ENCODE data around the gene KIF11.

The KIF11 gene

DNA sequence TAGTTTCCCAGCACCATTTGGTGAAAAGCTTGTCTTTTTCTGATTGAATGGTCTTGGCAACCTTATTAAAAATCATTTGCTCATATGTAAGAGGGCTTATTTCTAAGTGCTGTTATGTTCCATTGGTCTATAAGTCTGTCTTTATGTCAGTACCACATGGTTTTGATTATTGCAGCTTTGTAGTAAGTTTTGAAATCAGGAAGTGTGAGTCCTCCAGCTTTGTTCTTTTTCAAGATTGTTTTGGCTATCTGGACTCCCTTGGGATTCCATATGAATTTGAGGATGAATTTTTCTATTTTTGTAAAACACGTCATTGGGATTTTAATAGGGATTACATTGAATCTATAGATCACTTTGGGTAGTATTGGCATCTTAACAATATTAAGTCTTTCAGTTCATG, 5.4 kb downstream of the KIF11 start:
- no peaks in the 10 kb centered on the region for H3K9me3 ChIP-seq (ENCODE audit: severe bottlenecking)
- DNase-seq: no peak
- H3K4me3 ChIP-seq (ENCODE audit: low read depth, low read length): no peak overlapping the region
- TF ChIP-seq, protein P1, sequence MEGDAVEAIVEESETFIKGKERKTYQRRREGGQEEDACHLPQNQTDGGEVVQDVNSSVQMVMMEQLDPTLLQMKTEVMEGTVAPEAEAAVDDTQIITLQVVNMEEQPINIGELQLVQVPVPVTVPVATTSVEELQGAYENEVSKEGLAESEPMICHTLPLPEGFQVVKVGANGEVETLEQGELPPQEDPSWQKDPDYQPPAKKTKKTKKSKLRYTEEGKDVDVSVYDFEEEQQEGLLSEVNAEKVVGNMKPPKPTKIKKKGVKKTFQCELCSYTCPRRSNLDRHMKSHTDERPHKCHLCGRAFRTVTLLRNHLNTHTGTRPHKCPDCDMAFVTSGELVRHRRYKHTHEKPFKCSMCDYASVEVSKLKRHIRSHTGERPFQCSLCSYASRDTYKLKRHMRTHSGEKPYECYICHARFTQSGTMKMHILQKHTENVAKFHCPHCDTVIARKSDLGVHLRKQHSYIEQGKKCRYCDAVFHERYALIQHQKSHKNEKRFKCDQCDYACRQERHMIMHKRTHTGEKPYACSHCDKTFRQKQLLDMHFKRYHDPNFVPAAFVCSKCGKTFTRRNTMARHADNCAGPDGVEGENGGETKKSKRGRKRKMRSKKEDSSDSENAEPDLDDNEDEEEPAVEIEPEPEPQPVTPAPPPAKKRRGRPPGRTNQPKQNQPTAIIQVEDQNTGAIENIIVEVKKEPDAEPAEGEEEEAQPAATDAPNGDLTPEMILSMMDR (IDR thresholded peaks at IDR 0.05; ENCODE audit: low read depth, low read length): no peak
- H3K36me3 ChIP-seq: peaks cover 7% of the 10 kb centered on the region
- no peaks in the 10 kb centered on the region for H3K27me3 ChIP-seq (ENCODE audit: insufficient read depth, low read depth, severe bottlenecking)
- H3K27ac ChIP-seq: no peak overlapping the region

GRCh38 chr10:92604841-92605240, 11.9 kb downstream of the KIF11 start:
- TF ChIP-seq, protein P1 (IDR thresholded peaks at IDR 0.05; ENCODE audit: low read depth, low read length): no peak
- no peak for DNase-seq
- H3K27ac ChIP-seq: no peak overlapping the region
- no peaks in the 10 kb centered on the region for H3K9me3 ChIP-seq (ENCODE audit: severe bottlenecking)
- peaks cover 39% of the 10 kb centered on the region for H3K36me3 ChIP-seq
- H3K4me3 ChIP-seq (ENCODE audit: low read depth, low read length): no peak overlapping the region
- no peaks in the 10 kb centered on the region for H3K27me3 ChIP-seq (ENCODE audit: insufficient read depth, low read depth, severe bottlenecking)

DNA sequence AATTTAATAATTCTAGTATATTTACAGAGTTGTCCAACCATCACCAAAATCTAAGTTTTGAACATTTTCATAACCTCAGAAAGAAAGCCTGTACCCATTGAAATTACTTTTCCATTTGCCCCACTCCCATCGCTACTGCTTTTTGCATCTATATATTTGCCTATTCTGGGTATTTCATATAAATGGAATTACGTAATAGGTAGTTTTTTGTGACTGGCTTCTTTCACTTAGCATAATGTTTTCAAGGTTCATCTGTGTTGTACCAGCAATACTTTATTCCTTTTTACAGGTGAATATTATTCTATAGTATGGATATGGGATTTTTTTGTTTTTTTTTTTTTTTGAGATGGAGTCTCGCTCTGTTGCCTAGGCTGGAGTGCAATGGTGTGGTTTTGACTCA, 22.6 kb downstream of the KIF11 start:
- Histone ChIP-seq H3K4me3 (ENCODE audit: low read depth, low read length) (no peak overlapping the region), H3K27ac (no peak overlapping the region), H3K36me3 (peaks cover 86% of the 10 kb centered on the region), H3K27me3 (ENCODE audit: insufficient read depth, low read depth, severe bottlenecking) (no peaks in the 10 kb centered on the region), H3K9me3 (ENCODE audit: severe bottlenecking) (no peaks in the 10 kb centered on the region)
- TF ChIP-seq, protein P1 (IDR thresholded peaks at IDR 0.05; ENCODE audit: low read depth, low read length): no peak
- DNase-seq: no peak

GRCh38 chr10:92619368-92619767, 26.4 kb downstream of the KIF11 start:
- DNase-seq: no peak
- Histone ChIP-seq H3K9me3 (ENCODE audit: severe bottlenecking) (no peaks in the 10 kb centered on the region), H3K4me3 (ENCODE audit: low read depth, low read length) (no peak overlapping the region), H3K27ac (no peak overlapping the region), H3K36me3 (peaks cover 90% of the 10 kb centered on the region), H3K27me3 (ENCODE audit: insufficient read depth, low read depth, severe bottlenecking) (no peaks in the 10 kb centered on the region)
- TF ChIP-seq, protein P1 (IDR thresholded peaks at IDR 0.05; ENCODE audit: low read depth, low read length): no peak

GRCh38 chr10:92627845-92628480, 35.0 kb downstream of the KIF11 start:
- Histone ChIP-seq H3K9me3 (ENCODE audit: severe bottlenecking) (no peaks in the 10 kb centered on the region), H3K36me3 (peaks cover 75% of the 10 kb centered on the region), H3K27me3 (ENCODE audit: insufficient read depth, low read depth, severe bottlenecking) (no peaks in the 10 kb centered on the region), H3K4me3 (ENCODE audit: low read depth, low read length) (no peak overlapping the region), H3K27ac (no peak overlapping the region)
- TF ChIP-seq, protein P1 (IDR thresholded peaks at IDR 0.05; ENCODE audit: low read depth, low read length): no peak
- DNase-seq: no peak

GRCh38 chr10:92629945-92630344, 37.0 kb downstream of the KIF11 start:
- no peak overlapping the region for H3K27ac ChIP-seq
- TF ChIP-seq, protein P1 (IDR thresholded peaks at IDR 0.05; ENCODE audit: low read depth, low read length): no peak
- no peak overlapping the region for H3K4me3 ChIP-seq (ENCODE audit: low read depth, low read length)
- H3K36me3 ChIP-seq: peaks cover 73% of the 10 kb centered on the region
- H3K27me3 ChIP-seq (ENCODE audit: insufficient read depth, low read depth, severe bottlenecking): no peaks in the 10 kb centered on the region
- DNase-seq: no peak
- H3K9me3 ChIP-seq (ENCODE audit: severe bottlenecking): no peaks in the 10 kb centered on the region
